ENCODE results near the gene VPS13D. TPM values are rescaled to one million over a fixed set of nuclear protein-coding genes. Genes with fewer than 3 reads are reported as not detected.

VPS13D gene
- polyA plus RNA-seq, 1 experiment = 22.3 TPM

GRCh38 chr1:12339811-12340543 is 110.1 kb downstream of the VPS13D start:
- no peaks in the 10 kb centered on the region; the same call in 1 of the 2 replicates for H3K36me3 ChIP-seq (ENCODE audit: control insufficient read depth, insufficient read depth, low read length)
- H3K4me3 ChIP-seq (ENCODE audit: low read depth, low read length) = no peak overlapping the region
- TF ChIP-seq, protein P1, sequence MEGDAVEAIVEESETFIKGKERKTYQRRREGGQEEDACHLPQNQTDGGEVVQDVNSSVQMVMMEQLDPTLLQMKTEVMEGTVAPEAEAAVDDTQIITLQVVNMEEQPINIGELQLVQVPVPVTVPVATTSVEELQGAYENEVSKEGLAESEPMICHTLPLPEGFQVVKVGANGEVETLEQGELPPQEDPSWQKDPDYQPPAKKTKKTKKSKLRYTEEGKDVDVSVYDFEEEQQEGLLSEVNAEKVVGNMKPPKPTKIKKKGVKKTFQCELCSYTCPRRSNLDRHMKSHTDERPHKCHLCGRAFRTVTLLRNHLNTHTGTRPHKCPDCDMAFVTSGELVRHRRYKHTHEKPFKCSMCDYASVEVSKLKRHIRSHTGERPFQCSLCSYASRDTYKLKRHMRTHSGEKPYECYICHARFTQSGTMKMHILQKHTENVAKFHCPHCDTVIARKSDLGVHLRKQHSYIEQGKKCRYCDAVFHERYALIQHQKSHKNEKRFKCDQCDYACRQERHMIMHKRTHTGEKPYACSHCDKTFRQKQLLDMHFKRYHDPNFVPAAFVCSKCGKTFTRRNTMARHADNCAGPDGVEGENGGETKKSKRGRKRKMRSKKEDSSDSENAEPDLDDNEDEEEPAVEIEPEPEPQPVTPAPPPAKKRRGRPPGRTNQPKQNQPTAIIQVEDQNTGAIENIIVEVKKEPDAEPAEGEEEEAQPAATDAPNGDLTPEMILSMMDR (IDR thresholded peaks at IDR 0.05; ENCODE audit: insufficient read depth, low read depth, low read length) = no peak
- ChIA-PET POLR2A (no interaction called here), CTCF (interaction anchor here (1.0 to 1.2 kb wide), 3 partner anchors 17 to 144 kb away, joined by 3 to 4 read pairs (median 3); no protein-coding TSS in a partner anchor)
- DNase-seq (ENCODE audit: low read depth) = no peak
- no peaks in the 10 kb centered on the region for H3K27me3 ChIP-seq (ENCODE audit: control insufficient read depth, insufficient read depth, low read length)

GRCh38 chr1:12340544-12340930 is 110.7 kb downstream of the VPS13D start:
- DNase-seq (ENCODE audit: low read depth) = no peak
- POLR2A ChIA-PET = no interaction called here
- Histone ChIP-seq H3K4me3 (ENCODE audit: low read depth, low read length) (no peak overlapping the region), H3K27me3 (ENCODE audit: control insufficient read depth, insufficient read depth, low read length) (no peaks in the 10 kb centered on the region), H3K36me3 (ENCODE audit: control insufficient read depth, insufficient read depth, low read length) (no peaks in the 10 kb centered on the region; the same call in 1 of the 2 replicates)
- TF ChIP-seq, protein P1 (IDR thresholded peaks at IDR 0.05; ENCODE audit: insufficient read depth, low read depth, low read length) = no peak
- CTCF ChIA-PET = interaction anchor here (1.0 kb wide), 1 partner anchor 140 kb away, joined by 3 read pairs; no protein-coding TSS in a partner anchor

GRCh38 chr1:12341667-12342066 is 111.8 kb downstream of the VPS13D start:
- Histone ChIP-seq H3K27me3 (ENCODE audit: control insufficient read depth, insufficient read depth, low read length) (no peaks in the 10 kb centered on the region), H3K36me3 (ENCODE audit: control insufficient read depth, insufficient read depth, low read length) (peaks cover 2% of the 10 kb centered on the region; the same call in 1 of the 2 replicates), H3K4me3 (ENCODE audit: low read depth, low read length) (no peak overlapping the region)
- POLR2A ChIA-PET = no interaction called here
- DNase-seq (ENCODE audit: low read depth) = no peak
- TF ChIP-seq, protein P1 (IDR thresholded peaks at IDR 0.05; ENCODE audit: insufficient read depth, low read depth, low read length) = no peak
- CTCF ChIA-PET = no interaction called here

- CTCF ChIA-PET = no interaction called here
- no peak overlapping the region for H3K4me3 ChIP-seq (ENCODE audit: low read depth, low read length)
- no peaks in the 10 kb centered on the region for H3K27me3 ChIP-seq (ENCODE audit: control insufficient read depth, insufficient read depth, low read length)
- TF ChIP-seq, protein P1 (IDR thresholded peaks at IDR 0.05; ENCODE audit: insufficient read depth, low read depth, low read length) = no peak
- no peak for DNase-seq (ENCODE audit: low read depth)
- POLR2A ChIA-PET = no interaction called here
- peaks cover 2% of the 10 kb centered on the region; the same call in 1 of the 2 replicates for H3K36me3 ChIP-seq (ENCODE audit: control insufficient read depth, insufficient read depth, low read length)
These were observed 112.7 kb downstream of the VPS13D start for GRCh38 chr1:12342401-12343003.

GRCh38 chr1:12343823-12344487 is 114.1 kb downstream of the VPS13D start:
- H3K27me3 ChIP-seq (ENCODE audit: control insufficient read depth, insufficient read depth, low read length) = no peaks in the 10 kb centered on the region
- TF ChIP-seq, protein P1 (IDR thresholded peaks at IDR 0.05; ENCODE audit: insufficient read depth, low read depth, low read length) = no peak
- no peak for DNase-seq (ENCODE audit: low read depth)
- CTCF ChIA-PET = interaction anchor here (0.6 to 1.2 kb wide), 3 partner anchors 12 to 252 kb away, joined by 3 to 5 read pairs (median 4); no protein-coding TSS in a partner anchor
- peaks cover 2% of the 10 kb centered on the region for H3K36me3 ChIP-seq (ENCODE audit: control insufficient read depth, insufficient read depth, low read length)
- POLR2A ChIA-PET = no interaction called here
- no peak overlapping the region for H3K4me3 ChIP-seq (ENCODE audit: low read depth, low read length)
